K562 (cell line): Measurements from ENCODE around the gene KDF1. TPM values are rescaled to one million over a fixed set of nuclear protein-coding genes. Genes with fewer than 3 reads are reported as not detected.

Source experiments
- ATAC-seq: fragments of 200-7000 bp; cut with Tn5 transposase; 3 replicates; pipeline ENCODE4 v1.9.1; 2020; ENCODE audit warnings: moderate library complexity
- BruUV-seq: library from RNA; stranded (reverse); fragments of 400-500 nt; replicated peaks from 2 replicates; lab custom pipeline; 2021; lab: Mats Ljungman, UMichigan
- CTCF ChIA-PET: fragments of 300-600 bp; formaldehyde crosslinking; extraction: SDS; loops from one replicate; lab custom pipeline; 2021; ENCODE audit warnings: low intra/inter-chr PET ratio; lab: Yijun Ruan, JAX
- POLR2A ChIA-PET: fragments of 300-600, 350-650 bp; sonication (Branson Sonifier 250); formaldehyde crosslinking; extraction: SDS; loops from one replicate; lab custom pipeline; 2021; ENCODE audit warnings: antibody characterized with exemption, inconsistent platforms; lab: Yijun Ruan, JAX
- DNase-seq, 4 experiments: peaks; one replicate each; pipeline versions ENCODE4 v3.0.0 to v3.0.0-alpha.2; 2011 to 2018; ENCODE audit warnings: low spot score in 3 of 4, mixed read lengths in 3 of 4; ENCODE audit errors: extremely low read depth in 1 of 4
- FAIRE-seq: peaks from 2 replicates; lab custom pipeline; 2011; peaks lifted over from hg19 to GRCh38; lab: Jason Lieb, UNC
- H2AFZ ChIP-seq: 2 replicates; pipeline ENCODE4 v1.6.0; 2011; ENCODE audit warnings: low read depth, low read length, control low read depth, inconsistent platforms
- H3K27ac ChIP-seq: fragments of 200-600 bp; 3 replicates; pipeline ENCODE4 v1.8.0; 2011; ENCODE audit warnings: low read depth, mild to moderate bottlenecking, control low read depth, inconsistent platforms, low read length, moderate library complexity, mixed read lengths; ENCODE audit errors: extremely low read depth
- H3K27me3 ChIP-seq, 2 experiments: fragments of 300-600 bp in 1 of 2; 2 replicates in 1 of 2; 3 replicates in 1 of 2; pipeline versions ENCODE4 v1.6.0 to v1.8.0; 2011; ENCODE audit warnings: inconsistent platforms in 2 of 2, low read length in 2 of 2, mild to moderate bottlenecking in 1 of 2, mixed read lengths in 1 of 2, moderate library complexity in 1 of 2; ENCODE audit not compliant: control insufficient read depth in 2 of 2, insufficient read depth in 2 of 2
- H3K36me3 ChIP-seq: fragments of 300-600 bp; 3 replicates; pipeline ENCODE4 v1.8.0; 2011; ENCODE audit warnings: mild to moderate bottlenecking, low read length, inconsistent platforms; ENCODE audit not compliant: control insufficient read depth, insufficient read depth
- H3K4me1 ChIP-seq, 2 experiments: fragments of 200-600 bp in 1 of 2; replicated peaks in 1 of 2; 2 replicates in 1 of 2; 3 replicates in 1 of 2; pipeline versions ENCODE4 v1.5.1 to v1.8.0; 2011; ENCODE audit warnings: inconsistent platforms in 2 of 2, low read length in 2 of 2, mild to moderate bottlenecking in 1 of 2, mixed read lengths in 1 of 2, moderate library complexity in 1 of 2; ENCODE audit not compliant: control insufficient read depth in 2 of 2, insufficient read depth in 2 of 2
- H3K4me2 ChIP-seq: 2 replicates; pipeline ENCODE4 v1.6.1; 2011; ENCODE audit warnings: low read length, control low read depth, inconsistent platforms, mixed read lengths; ENCODE audit not compliant: insufficient read depth
- H3K4me3 ChIP-seq: fragments of 200-600 bp; sonication (generic), shearing (Covaris generic); 2 replicates; pipeline ENCODE4 v1.5.1; 2016; ENCODE audit warnings: control low read depth, inconsistent platforms
- H3K79me2 ChIP-seq: fragments of 200-600 bp; 3 replicates; pipeline ENCODE4 v1.8.0; 2011; ENCODE audit warnings: low read length, inconsistent platforms; ENCODE audit not compliant: control insufficient read depth, insufficient read depth
- H3K9ac ChIP-seq, 2 experiments: 2 replicates each; pipeline versions ENCODE4 v1.6.0 to v1.6.1; 2011; ENCODE audit warnings: low read depth in 2 of 2, low read length in 2 of 2, control low read depth in 1 of 2, inconsistent platforms in 1 of 2, mild to moderate bottlenecking in 1 of 2, mixed read lengths in 1 of 2; ENCODE audit not compliant: insufficient read depth in 1 of 2
- H3K9me1 ChIP-seq: one replicate; pipeline ENCODE4 v1.6.0; 2011; ENCODE audit warnings: inconsistent platforms, mild to moderate bottlenecking, low read length, moderate library complexity; ENCODE audit not compliant: control insufficient read depth, insufficient read depth
- H3K9me3 ChIP-seq: replicated peaks from 2 replicates; pipeline ENCODE4 v1.5.1; 2011; ENCODE audit warnings: low read depth, low read length, inconsistent platforms; ENCODE audit not compliant: control insufficient read depth, insufficient read depth
- H4K20me1 ChIP-seq: replicated peaks from 2 replicates; pipeline ENCODE4 v1.6.1; 2011; ENCODE audit warnings: low read length, inconsistent platforms, mixed read lengths; ENCODE audit not compliant: control insufficient read depth, insufficient read depth
- BCOR ChIP-seq: fragments of 450-650 bp; IDR thresholded peaks from 2 replicates; pipeline ENCODE4 v1.6.1; 2016
- DDX20 ChIP-seq: fragments of 450-650 bp; IDR thresholded peaks from 2 replicates; pipeline ENCODE4 v1.6.1; 2016; ENCODE audit warnings: missing genetic modification characterization, low read depth, mild to moderate bottlenecking, missing compliant biosample characterization, moderate library complexity
- DMBX1 ChIP-seq: fragments of 250-450 bp; sonication (Bioruptor Pico); IDR thresholded peaks from 2 replicates; pipeline ENCODE4 v1.8.0; 2022; ENCODE audit warnings: inconsistent platforms, mild to moderate bottlenecking, moderate library complexity, borderline replicate concordance
- ESRRA ChIP-seq: fragments of 450-650 bp; IDR thresholded peaks from 2 replicates; pipeline ENCODE4 v1.6.1; 2014; ENCODE audit warnings: low read depth, mild to moderate bottlenecking, moderate library complexity, borderline replicate concordance
- FOXM1 ChIP-seq, 2 experiments: fragments of 450-650 bp in 1 of 2; sonication (generic) in 1 of 2; formaldehyde crosslinking in 1 of 2; IDR thresholded peaks; 2 replicates each; pipeline versions ENCODE4 v1.6.1 to v1.9.0; 2017 to 2022; ENCODE audit warnings: low read depth in 2 of 2, mild to moderate bottlenecking in 2 of 2, missing genetic modification reagents in 1 of 2, moderate library complexity in 1 of 2
- ILK ChIP-seq: fragments of 450-650 bp; IDR thresholded peaks from 2 replicates; pipeline ENCODE4 v1.6.1; 2016; ENCODE audit warnings: missing genetic modification characterization, low read depth, mild to moderate bottlenecking, missing compliant biosample characterization, moderate library complexity, borderline replicate concordance
- NRF1 ChIP-seq, 2 experiments: fragments of 450-650 bp; IDR thresholded peaks in 1 of 2; conservative IDR thresholded peaks in 1 of 2; 2 replicates each; pipeline ENCODE4 v1.6.1; 2014; ENCODE audit warnings: mild to moderate bottlenecking in 2 of 2
- SOX6 ChIP-seq: fragments of 450-650 bp; IDR thresholded peaks from 2 replicates; pipeline ENCODE4 v1.6.1; 2014; ENCODE audit warnings: mild to moderate bottlenecking
- SP1 ChIP-seq: sonication (generic); formaldehyde crosslinking; IDR thresholded peaks from 2 replicates; pipeline ENCODE4 v1.8.1; 2022; ENCODE audit warnings: mild to moderate bottlenecking, missing genetic modification reagents
- ZNF12 ChIP-seq: sonication (generic); formaldehyde crosslinking; IDR thresholded peaks from 2 replicates; pipeline ENCODE4 v1.4.0; 2020; ENCODE audit warnings: mild to moderate bottlenecking, missing genetic modification reagents
- WGBS: fragments of 100-300 bp; shearing (Covaris generic); methylation state at CpG from one replicate; pipeline ENCODE4 v1.1.6; 2016; ENCODE audit warnings: low coverage, mixed read lengths; ENCODE audit not compliant: insufficient coverage; ENCODE audit errors: missing lambda C conversion rate; 5-methylcytosine and 5-hydroxymethylcytosine counted together
- in situ Hi-C: fragments of 300-500 bp; cut with MboI; formaldehyde crosslinking; loops from 4 replicates; pipeline ENCODE4 v1.15.0; 2018; ENCODE audit warnings: inconsistent platforms, mixed read lengths
- intact Hi-C: fragments of 100-400 bp; cut with micrococcal nuclease; formaldehyde crosslinking; loops from 2 replicates; pipeline ENCODE4 v1.14.2; 2022
- polyA plus RNA-seq, 8 experiments: library from polyadenylated mRNA; depleted of rRNA in 4 of 8; stranded (reverse) in 5 of 8; unstranded in 3 of 8; fragments of >200 nt; fragmentation: Nextera tagmentation in 2 of 8; fragmentation: Illumina TruSeq in 1 of 8; extraction: Ambion mirVana in 2 of 8; extraction: Trizol in 1 of 8; gene quantifications; 2 replicates each; pipeline versions ENCODE4 v1.2.1 to v1.2.3, GENCODE V29; 2011 to 2014; ENCODE audit warnings: inconsistent platforms in 1 of 8, missing spikeins in 1 of 8
- total RNA-seq, 7 experiments: library from RNA; depleted of rRNA in 6 of 7; stranded (reverse); fragments of >200 nt in 6 of 7; fragmentation: Illumina TruSeq in 2 of 7; extraction: Trizol in 2 of 7; gene quantifications; 2 replicates each; pipeline versions ENCODE4 v1.2.1 to v1.2.3, GENCODE V29; 2011 to 2021; ENCODE audit warnings: low replicate concordance in 1 of 7
- TF ChIP-seq, protein P1 (sequence below): sonication (generic); formaldehyde crosslinking; IDR thresholded peaks from 2 replicates; pipeline ENCODE4 v1.8.1; 2023; ENCODE audit warnings: mild to moderate bottlenecking, missing genetic modification reagents
- TF ChIP-seq, protein P2 (sequence below): sonication (generic); formaldehyde crosslinking; IDR thresholded peaks from 2 replicates; pipeline ENCODE4 v1.8.0; 2022; ENCODE audit warnings: missing genetic modification reagents, mild to moderate bottlenecking, moderate library complexity, borderline replicate concordance

Gene KDF1
- total and polyA plus RNA-seq, 9 of the 15 experiments (the other 6 are each of a cell fraction or from before 2014, with no cell fraction given), result 0.38 to 1.9 (median 0.83) TPM

- Histone ChIP-seq H2AFZ (peak overlapping the region; percentile 87), H3K36me3 (no peaks in the 10 kb centered on the region), H3K9me3 (no peaks in the 10 kb centered on the region), H3K9ac (peak overlapping the region; percentile 55 to 90; a peak in 3 of 4 replicates), H3K27me3 (peaks cover 5 to 16% of the 10 kb centered on the region in 2 experiments; a peak in 4 of 5 replicates), H3K4me3 (peak overlapping the region; percentile 63), H3K4me2 (peak overlapping the region; percentile 74), H3K27ac (no peak overlapping the region), H3K79me2 (no peaks in the 10 kb centered on the region)
- FAIRE-seq, result peak; percentile 57
- DNase-seq, result no peak
- BruUV-seq, result no TSS peak
- peak; percentile 19; the same call in 2 of the 3 replicates for ATAC-seq
- in situ Hi-C loops, result no loop called here
- WGBS, result 21% methylated on average over 3 of the region's 3 CpGs
- TF ChIP-seq FOXM1 (IDR thresholded peaks at IDR 0.05; ENCODE audit: low read depth), result no peak
- no peak for TF ChIP-seq FOXM1 (CRISPR knock-in tag; IDR thresholded peaks at IDR 0.05; ENCODE audit: low read depth)
- TF ChIP-seq, protein P1, sequence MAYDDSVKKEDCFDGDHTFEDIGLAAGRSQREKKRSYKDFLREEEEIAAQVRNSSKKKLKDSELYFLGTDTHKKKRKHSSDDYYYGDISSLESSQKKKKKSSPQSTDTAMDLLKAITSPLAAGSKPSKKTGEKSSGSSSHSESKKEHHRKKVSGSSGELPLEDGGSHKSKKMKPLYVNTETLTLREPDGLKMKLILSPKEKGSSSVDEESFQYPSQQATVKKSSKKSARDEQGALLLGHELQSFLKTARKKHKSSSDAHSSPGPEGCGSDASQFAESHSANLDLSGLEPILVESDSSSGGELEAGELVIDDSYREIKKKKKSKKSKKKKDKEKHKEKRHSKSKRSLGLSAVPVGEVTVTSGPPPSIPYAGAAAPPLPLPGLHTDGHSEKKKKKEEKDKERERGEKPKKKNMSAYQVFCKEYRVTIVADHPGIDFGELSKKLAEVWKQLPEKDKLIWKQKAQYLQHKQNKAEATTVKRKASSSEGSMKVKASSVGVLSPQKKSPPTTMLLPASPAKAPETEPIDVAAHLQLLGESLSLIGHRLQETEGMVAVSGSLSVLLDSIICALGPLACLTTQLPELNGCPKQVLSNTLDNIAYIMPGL (CRISPR knock-in tag), result no peak
- no peak for TF ChIP-seq ILK (tag)
- TF ChIP-seq ESRRA, result 0 out of 2 replicates have a peak, but pooled peaks have one; percentile 3
- TF ChIP-seq SOX6, result 0 out of 2 replicates have a peak, but pooled peaks have one; percentile 2
- TF ChIP-seq ZNF12 (CRISPR knock-in tag), result 0 out of 2 replicates have a peak, but pooled peaks have one; percentile 11
- TF ChIP-seq DMBX1, result no peak
- TF ChIP-seq, protein P2, sequence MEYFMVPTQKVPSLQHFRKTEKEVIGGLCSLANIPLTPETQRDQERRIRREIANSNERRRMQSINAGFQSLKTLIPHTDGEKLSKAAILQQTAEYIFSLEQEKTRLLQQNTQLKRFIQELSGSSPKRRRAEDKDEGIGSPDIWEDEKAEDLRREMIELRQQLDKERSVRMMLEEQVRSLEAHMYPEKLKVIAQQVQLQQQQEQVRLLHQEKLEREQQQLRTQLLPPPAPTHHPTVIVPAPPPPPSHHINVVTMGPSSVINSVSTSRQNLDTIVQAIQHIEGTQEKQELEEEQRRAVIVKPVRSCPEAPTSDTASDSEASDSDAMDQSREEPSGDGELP, result 0 out of 2 replicates have a peak, but pooled peaks have one; percentile 4
- TF ChIP-seq NRF1 (conservative IDR thresholded peaks at IDR 0.05 in 1 of 2, IDR thresholded peaks at IDR 0.05 in 1 of 2), result 0 out of 4 replicates have a peak, but pooled peaks have one; percentile 34 to 42
- TF ChIP-seq SP1 (CRISPR knock-in tag), result peak; percentile 11; the same call in 1 of the 2 replicates
- TF ChIP-seq BCOR, result peak; percentile 29; the same call in 1 of the 2 replicates
- TF ChIP-seq DDX20 (tag), result no peak
- TF ChIP-seq, all 486 proteins: peak for 7
- CTCF ChIA-PET, result interaction anchor here (0.6 kb wide), 2 partner anchors 10 to 684 kb away, joined by 3 read pairs; no protein-coding TSS in a partner anchor
- no peaks in the 10 kb centered on the region for H4K20me1 ChIP-seq
- POLR2A ChIA-PET, result interaction anchor here (0.9 to 1.3 kb wide), 3 partner anchors 9 to 15 kb away, joined by 3 to 5 read pairs (median 4); no protein-coding TSS in a partner anchor
- intact Hi-C loops, result no loop called here
- H3K9me1 ChIP-seq, result no peaks in the 10 kb centered on the region
- H3K4me1 ChIP-seq, result peaks cover 5 to 14% of the 10 kb centered on the region in 2 experiments; a peak in 4 of 5 replicates
These were observed 328 bp upstream of the KDF1 start for GRCh38 chr1:26960625-26960966.
